AG10803 (cell line): Measurements from ENCODE around the gene PDIA5.
A peak's percentile ranks its signal among the peaks of the same experiment; 100 is the strongest.

ENCODE experiments used
- DNase-seq: peaks from one replicate; pipeline ENCODE4 v3.0.0; 2010; ENCODE audit warnings: low read depth
- H3K4me3 ChIP-seq: 2 replicates; pipeline ENCODE4 v1.5.1; 2011; ENCODE audit warnings: mild to moderate bottlenecking, low read length, control low read depth
- CTCF ChIP-seq: conservative IDR thresholded peaks from 2 replicates; pipeline ENCODE4 v1.5.1; 2011; ENCODE audit warnings: mild to moderate bottlenecking, low read length, control low read depth, inconsistent platforms

Gene PDIA5

GRCh38 chr3:123085293-123085931, 18.6 kb downstream of the PDIA5 start:
- DNase-seq = no peak
- TF ChIP-seq CTCF = no peak
- no peak overlapping the region for H3K4me3 ChIP-seq

GRCh38 chr3:123085932-123086627, 19.3 kb downstream of the PDIA5 start:
- DNase-seq = no peak
- H3K4me3 ChIP-seq = no peak overlapping the region
- no peak for TF ChIP-seq CTCF

- TF ChIP-seq CTCF = no peak
- no peak overlapping the region for H3K4me3 ChIP-seq
- no peak for DNase-seq
Measured at GRCh38 chr3:123088387-123088786, 21.6 kb downstream of the PDIA5 start.

GRCh38 chr3:123089611-123090331, 22.9 kb downstream of the PDIA5 start:
- peak; percentile 84 for DNase-seq
- no peak overlapping the region for H3K4me3 ChIP-seq
- TF ChIP-seq CTCF = no peak

GRCh38 chr3:123090728-123091531, 24.1 kb downstream of the PDIA5 start:
- no peak for DNase-seq
- H3K4me3 ChIP-seq = no peak overlapping the region
- no peak for TF ChIP-seq CTCF

- TF ChIP-seq CTCF = no peak
- no peak for DNase-seq
Measured at GRCh38 chr3:123092243-123092642, 25.4 kb downstream of the PDIA5 start.

More at GRCh38 chr3:123092243-123092642, 25.4 kb downstream of the PDIA5 start:
- no peak overlapping the region for H3K4me3 ChIP-seq
